ENCODE measurements around the gene CADPS2. TPM values are rescaled to one million over a fixed set of nuclear protein-coding genes. Genes with fewer than 3 reads are reported as not detected.

CADPS2 gene
- total and polyA plus RNA-seq, 2 of the 4 experiments (the other 2 are of a cell fraction): 0.10 to 0.54 TPM

GRCh38 chr7:122846591-122846990 is 39.7 kb downstream of the CADPS2 start:
- peaks cover 9% of the 10 kb centered on the region for H3K9me3 ChIP-seq (ENCODE audit: control insufficient read depth, insufficient read depth, low read length)
- H3K18ac ChIP-seq (ENCODE audit: low read depth, low read length): no peak overlapping the region
- WGBS, 2 experiments (ENCODE audit: extremely low coverage in 2 of 2, insufficient read length in 1 of 2): no CpG with 5 or more reads among the region's 2 CpGs
- H2BK20ac ChIP-seq (ENCODE audit: low read depth, low read length): no peak overlapping the region
- H2AK9ac ChIP-seq (replicated peaks; ENCODE audit: low read depth, low read length, poor library complexity): no peak overlapping the region
- H3K4me3 ChIP-seq (ENCODE audit: insufficient read depth, low read depth, low read length): no peak overlapping the region
- ChIA-PET POLR2A (ENCODE audit: unreplicated experiment) (no interaction called here), CTCF (no interaction called here)
- no peak overlapping the region for H4K5ac ChIP-seq (ENCODE audit: low read depth, low read length)
- H2AFZ ChIP-seq (replicated peaks; ENCODE audit: low read length, poor library complexity): no peak overlapping the region
- DNase-seq: no peak
- H4K8ac ChIP-seq (ENCODE audit: low read depth in 2 of 2, low read length in 2 of 2): no peak overlapping the region
- no peaks in the 10 kb centered on the region for H3K36me3 ChIP-seq (ENCODE audit: control insufficient read depth, insufficient read depth, low read length)
- H3K27me3 ChIP-seq (ENCODE audit: control insufficient read depth, insufficient read depth, low read length): no peaks in the 10 kb centered on the region
- no peaks in the 10 kb centered on the region for H3K9me1 ChIP-seq (ENCODE audit: insufficient read depth, low read length)
- H4K91ac ChIP-seq (ENCODE audit: insufficient read depth, low read depth, low read length): no peak overlapping the region
- no TSS peak for BruUV-seq (replicated peaks)
- dilution Hi-C loops (cut with HindIII; ENCODE audit: low sequenced_read_pairs, unreplicated experiment): no loop called here
- in situ Hi-C loops (cut with MboI; ENCODE audit: low sequenced_read_pairs): no loop called here
- H2BK5ac ChIP-seq (ENCODE audit: low read depth, low read length, poor library complexity, severe bottlenecking): no peak overlapping the region
- no peak overlapping the region for H3K27ac ChIP-seq (ENCODE audit: insufficient read depth, low read length)
- no peak overlapping the region for H3K56ac ChIP-seq (ENCODE audit: extremely low read depth, insufficient read depth, low read length)
- intact Hi-C loops (cut with micrococcal nuclease): no loop called here
- H3K23ac ChIP-seq (ENCODE audit: low read depth, low read length): no peak overlapping the region
- no peaks in the 10 kb centered on the region for H3K79me1 ChIP-seq (ENCODE audit: low read depth in 1 of 2, low read length in 2 of 2)
- no peak overlapping the region for H3K14ac ChIP-seq (replicated peaks; ENCODE audit: low read depth, low read length)
- H4K20me1 ChIP-seq (ENCODE audit: insufficient read depth, low read length): no peaks in the 10 kb centered on the region
- H2BK120ac ChIP-seq (ENCODE audit: low read depth, low read length): no peak overlapping the region
- TF ChIP-seq POLR2A (IDR thresholded peaks at IDR 0.05; ENCODE audit: low read depth, low read length) (no peak), ELK1 (IDR thresholded peaks at IDR 0.05; ENCODE audit: borderline replicate concordance, low read depth, low read length) (no peak), CTCF (conservative IDR thresholded peaks at IDR 0.05; ENCODE audit: low read depth, low read length) (no peak), MXI1 (IDR thresholded peaks at IDR 0.05; ENCODE audit: borderline replicate concordance, low read depth, low read length) (no peak), MAFK (IDR thresholded peaks at IDR 0.05; ENCODE audit: low read depth, low read length) (no peak), NFE2L2 (IDR thresholded peaks at IDR 0.05; ENCODE audit: low read depth, low read length) (no peak), RAD21 (IDR thresholded peaks at IDR 0.05; ENCODE audit: low read length) (no peak), CHD1 (IDR thresholded peaks at IDR 0.05; ENCODE audit: low read depth, low read length) (no peak), SMC3 (IDR thresholded peaks at IDR 0.05; ENCODE audit: low read depth, low read length) (no peak), USF2 (IDR thresholded peaks at IDR 0.05; ENCODE audit: low read depth, low read length) (no peak), RFX5 (IDR thresholded peaks at IDR 0.05; ENCODE audit: low read depth, low read length) (no peak), CEBPB (IDR thresholded peaks at IDR 0.05; ENCODE audit: low read depth, low read length) (no peak)
- no peak overlapping the region for H3K4me2 ChIP-seq (ENCODE audit: low read depth, low read length)
- H2AK5ac ChIP-seq (ENCODE audit: low read depth, low read length): no peak overlapping the region
- ATAC-seq (ENCODE audit: low read depth): no peak
- H3K4ac ChIP-seq (ENCODE audit: low read depth, low read length): no peak overlapping the region
- no peak overlapping the region for H2BK15ac ChIP-seq (ENCODE audit: low read depth, low read length)
- no peaks in the 10 kb centered on the region for H3K4me1 ChIP-seq (ENCODE audit: control insufficient read depth, insufficient read depth, low read length)
- H3K9ac ChIP-seq (ENCODE audit: low read depth, low read length): no peak overlapping the region
